Mammary microvascular endothelial cell (primary cell): ENCODE measurements around the gene GPR151. TPM values are rescaled to one million over a fixed set of nuclear protein-coding genes. Genes with fewer than 3 reads are reported as not detected.

ENCODE experiments used
- total RNA-seq: library from RNA; depleted of rRNA; stranded (reverse); fragments of >200 nt; gene quantifications from 2 replicates; pipeline ENCODE4 v1.2.3, GENCODE V29; 2015

GPR151 gene
- total RNA-seq = not detected in 2 replicates

DNA sequence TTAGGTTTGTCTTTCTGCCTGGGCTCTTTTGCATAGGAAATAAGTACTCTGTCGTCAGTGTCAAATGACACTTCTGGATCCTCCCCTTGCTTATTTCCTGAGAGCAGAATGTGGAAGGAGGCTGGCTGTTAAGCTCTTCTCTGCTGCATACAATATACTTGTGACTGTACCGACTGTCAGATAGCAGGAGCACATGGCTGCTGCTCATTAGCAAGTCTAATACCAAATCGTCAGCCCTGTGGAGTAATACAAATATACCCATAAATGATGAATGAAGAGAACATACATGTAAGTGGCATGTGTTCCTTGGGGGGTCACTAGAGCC is at the start of gene GPR151:
GPR151 (minus strand) TSS at position 40 of the 325 bp plus-strand sequence. CDS start 77 bp downstream, outside the sequence.

Other genes with a start within 250 kb of the GPR151 start
- not detected in 2 replicates for gene POU4F3, start 177.4 kb downstream of the GPR151 start, total RNA-seq
- 36.1 and 41.7 TPM in 2 replicates for gene TCERG1, start 68.9 kb downstream of the GPR151 start, total RNA-seq